Measurements from ENCODE around the gene ZNG1A.
"Not testable (repeated sequence)": the region's sequence is repeated elsewhere in the genome, so short reads cannot be mapped to it uniquely, and the experiment has no call there.

The ZNG1A gene

DNA sequence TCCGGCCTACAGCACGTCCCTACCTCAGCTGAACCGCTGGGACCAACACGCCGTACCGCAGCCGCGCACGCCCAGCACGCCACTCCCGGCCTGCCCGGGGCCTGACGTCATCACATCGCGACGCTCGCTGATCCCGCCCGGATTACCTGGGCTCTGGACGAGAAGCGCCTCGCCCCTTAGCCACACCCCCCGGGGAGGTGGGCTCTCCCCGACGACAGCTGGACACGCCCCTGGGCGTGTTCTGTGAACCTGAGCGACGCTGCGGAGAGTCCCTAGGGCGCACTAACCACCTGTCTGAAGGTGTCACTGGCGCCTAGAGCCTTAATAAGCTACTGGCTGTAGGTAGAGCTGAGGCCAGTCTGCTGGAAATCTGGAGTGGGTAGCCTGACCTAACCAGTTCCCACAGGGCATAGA lies at the start of gene ZNG1A:
ZNG1A (minus strand) TSS at position 87 of the 414 bp plus-strand sequence. CDS start 87 bp downstream, outside the sequence.
- DNase-seq, result peak; percentile 81 to 90

DNA sequence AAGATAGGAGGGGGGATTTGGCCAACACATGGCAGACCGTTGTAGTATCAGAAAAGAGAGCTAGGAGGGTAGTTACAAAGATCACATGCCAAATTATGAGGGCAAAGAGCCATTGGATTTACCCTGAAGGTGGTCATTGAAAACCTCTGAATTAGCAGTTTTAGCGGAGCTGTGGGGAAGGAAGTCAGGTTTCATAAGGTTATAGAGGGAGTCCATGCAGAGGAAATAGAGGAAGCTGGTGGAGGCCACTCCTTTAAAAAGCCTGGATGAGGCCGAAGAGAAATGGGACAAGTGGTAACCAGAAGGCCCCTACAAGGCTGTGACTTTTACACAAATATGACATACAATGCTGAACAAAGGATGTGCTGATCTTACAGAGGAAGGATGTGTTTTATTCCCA lies 49.0 kb upstream of the ZNG1A start:
- DNase-seq, result no peak

DNA sequence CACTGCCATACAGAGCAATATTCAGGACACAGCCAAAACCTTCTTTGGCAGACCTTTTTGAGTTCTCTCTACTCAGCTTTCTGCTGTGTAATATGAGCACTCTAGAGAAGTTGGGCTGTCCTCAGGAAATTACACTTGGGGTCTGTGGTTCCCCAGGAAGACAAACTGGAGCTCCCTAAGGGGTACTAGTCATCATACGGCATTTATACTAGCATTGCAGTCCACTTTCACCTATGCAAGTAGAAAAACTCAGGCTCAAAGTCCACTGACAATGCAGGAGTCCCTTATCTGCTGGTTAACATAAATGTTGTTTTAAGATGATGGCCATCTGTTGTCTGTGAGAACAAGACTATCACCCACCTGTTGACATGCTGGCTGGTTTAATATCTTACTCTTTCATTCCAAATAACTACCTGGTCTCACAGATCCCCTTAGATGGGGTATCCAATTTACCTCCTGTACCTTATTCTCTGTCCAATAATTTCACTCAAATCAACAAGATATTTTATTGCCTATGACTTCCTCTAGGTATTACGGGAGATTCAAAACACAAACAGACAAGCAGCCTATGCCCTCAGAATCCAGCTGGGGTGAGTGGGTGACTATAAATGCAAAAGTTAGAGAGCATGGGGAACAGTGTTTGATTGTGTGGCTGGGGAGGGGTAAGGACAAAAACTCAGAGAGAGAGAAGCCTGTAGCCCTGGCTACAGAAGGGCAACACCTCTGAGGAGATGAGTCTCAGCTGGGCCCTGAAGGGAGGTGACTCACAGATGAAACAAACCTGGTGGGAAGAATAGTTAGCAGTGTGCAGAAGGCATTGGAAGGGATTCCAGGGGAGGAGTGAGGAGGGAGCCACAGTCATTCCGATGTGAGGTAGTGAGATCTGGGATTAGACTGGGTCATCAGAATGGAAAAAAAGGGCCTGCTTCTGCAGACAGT lies 46.0 kb upstream of the ZNG1A start:
- DNase-seq, result no peak

DNA sequence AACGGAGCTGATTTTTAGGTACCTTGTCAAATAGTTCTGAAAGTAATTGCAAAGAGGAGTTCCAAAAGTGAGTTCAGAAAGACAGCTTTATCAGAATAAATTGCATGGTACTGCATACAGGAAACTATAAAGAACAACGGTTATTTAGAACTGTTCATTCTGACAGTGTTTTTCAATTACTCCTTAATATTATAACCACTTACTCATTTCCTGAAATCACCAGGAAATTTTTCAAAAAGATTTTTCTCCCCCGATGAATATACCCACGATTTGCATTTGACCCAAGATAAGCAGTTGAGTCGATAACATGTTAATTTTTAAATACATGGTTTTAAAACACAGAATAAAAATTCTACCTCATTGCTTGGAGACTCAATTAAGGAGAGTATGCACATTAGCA lies 45.2 kb upstream of the ZNG1A start:
- DNase-seq, result no peak

DNA sequence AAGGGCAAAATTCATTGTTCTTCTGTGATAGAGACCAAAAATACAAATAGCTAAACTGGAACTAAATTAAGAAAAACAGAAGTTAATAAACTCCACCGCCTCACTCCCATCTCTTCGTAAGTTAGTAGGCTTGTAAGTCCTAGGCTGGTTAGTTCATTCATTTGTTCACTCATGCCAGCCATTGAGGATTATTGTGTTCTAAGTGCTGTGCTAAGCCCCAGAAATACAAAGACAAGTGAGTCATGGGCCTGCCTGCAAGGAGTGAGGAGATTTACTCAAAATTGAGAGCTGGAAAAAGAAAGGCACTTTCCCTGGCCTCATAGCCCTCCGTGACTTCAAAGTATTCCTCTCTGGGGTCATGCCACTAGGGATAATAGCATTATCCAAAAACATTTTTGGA lies 44.3 kb upstream of the ZNG1A start:
- DNase-seq, result no peak

DNA sequence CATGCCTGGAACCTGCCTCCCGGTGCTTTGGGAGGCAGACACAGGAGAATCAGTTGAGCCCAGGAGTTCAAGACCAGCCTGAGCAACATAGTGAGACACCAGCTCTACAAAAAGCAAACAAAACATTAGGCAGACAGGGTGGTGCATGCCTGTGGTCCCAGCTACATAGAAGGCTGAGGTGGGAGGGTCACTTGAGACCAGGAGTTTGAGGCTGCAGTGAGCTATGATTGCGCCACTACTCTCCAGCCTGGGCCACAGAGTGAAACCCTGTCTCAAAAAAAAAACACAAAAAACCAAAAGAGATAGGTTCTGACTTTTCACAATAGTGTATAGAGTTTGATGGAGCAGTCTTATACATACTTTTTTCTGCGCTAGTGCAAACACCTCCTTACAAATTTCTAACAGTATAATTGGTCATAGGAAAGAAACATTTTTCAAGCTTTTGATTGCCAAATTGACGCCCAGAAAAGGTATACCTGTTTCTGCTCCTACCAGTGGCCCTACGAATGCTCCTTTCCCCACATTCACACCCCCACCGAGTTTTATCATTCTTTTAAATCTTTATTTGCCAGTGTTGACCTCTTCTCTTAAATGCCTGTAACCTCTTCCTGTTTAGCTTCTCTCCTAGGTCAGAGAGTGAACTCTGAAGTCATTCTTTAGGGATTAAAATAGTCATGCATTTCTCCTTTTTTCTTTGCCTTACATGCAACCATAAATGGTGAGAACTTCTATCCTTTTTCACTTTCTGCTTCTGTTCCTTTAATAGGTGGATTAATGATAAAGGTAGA lies 43.3 kb upstream of the ZNG1A start:
- no peak for DNase-seq

DNA sequence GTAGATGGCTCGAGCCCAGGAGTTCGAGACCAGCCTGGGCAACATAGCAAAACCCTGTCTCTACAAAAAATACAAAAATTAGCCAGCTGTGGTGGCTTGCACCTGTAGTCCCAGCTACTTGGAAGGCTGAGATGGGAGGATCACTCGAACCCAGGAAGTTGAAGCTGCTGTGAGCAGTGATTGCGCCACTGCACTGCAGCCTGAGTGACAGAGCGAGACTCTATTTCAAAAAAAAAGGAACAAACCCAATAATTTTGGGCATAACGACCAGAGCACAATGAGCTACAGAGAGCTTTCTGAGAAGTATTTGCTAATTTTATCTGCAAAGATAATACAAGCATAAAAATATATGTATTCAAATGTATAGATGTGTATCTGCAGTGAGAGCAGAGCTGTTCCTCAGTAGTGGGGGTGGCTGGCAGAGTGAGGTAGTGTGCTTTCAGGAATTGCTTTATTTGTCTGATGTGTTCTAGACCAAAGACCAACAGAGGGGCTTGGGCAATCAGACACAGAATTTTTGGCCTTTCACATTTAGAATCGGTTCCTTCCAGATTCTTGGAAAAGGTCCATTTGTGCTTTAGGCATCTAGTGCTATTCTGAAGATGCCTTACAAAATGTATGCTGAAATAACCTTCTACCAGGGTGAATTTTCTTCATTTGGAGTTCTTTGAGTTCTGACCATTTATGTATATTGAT lies 41.0 kb upstream of the ZNG1A start:
- no peak for DNase-seq

DNA sequence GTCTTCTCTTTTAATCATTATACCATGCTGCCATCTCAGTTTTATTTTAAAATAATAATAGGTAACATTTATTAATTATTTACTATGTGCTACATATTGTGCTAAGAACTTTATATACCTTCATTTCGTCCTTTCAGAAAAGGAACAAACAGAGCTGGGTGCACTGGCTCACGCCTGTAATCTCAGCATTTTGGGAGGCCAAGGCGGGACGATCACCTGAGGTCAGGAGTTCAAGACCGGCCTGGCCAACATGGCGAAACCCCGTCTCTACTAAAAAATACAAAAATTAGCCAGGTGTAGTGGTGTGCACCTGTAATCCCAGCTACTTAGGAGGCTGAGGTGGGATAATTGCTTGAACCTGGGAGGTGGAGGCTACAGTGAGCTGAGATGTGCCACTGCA lies 40.2 kb upstream of the ZNG1A start:
- not testable (repeated sequence) for DNase-seq

DNA sequence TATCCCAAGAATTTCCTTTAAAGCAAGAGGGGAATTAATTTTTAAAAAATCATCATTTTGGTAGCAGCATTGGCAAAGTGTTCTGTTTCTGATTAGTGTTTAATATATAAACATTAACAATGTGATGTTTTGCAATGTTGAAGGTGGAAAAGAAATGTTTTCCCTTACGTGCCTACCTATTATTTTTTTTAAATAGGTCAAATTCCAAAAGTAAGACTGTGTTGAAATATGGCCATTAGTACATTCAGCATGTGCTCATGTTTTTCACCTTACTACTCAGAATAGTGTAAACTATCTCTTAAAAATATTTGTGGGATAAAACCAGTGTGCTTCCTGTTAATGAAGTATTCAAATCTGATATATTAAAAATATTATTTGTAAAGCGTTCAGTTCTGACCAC lies 39.1 kb upstream of the ZNG1A start:
- no peak for DNase-seq

DNA sequence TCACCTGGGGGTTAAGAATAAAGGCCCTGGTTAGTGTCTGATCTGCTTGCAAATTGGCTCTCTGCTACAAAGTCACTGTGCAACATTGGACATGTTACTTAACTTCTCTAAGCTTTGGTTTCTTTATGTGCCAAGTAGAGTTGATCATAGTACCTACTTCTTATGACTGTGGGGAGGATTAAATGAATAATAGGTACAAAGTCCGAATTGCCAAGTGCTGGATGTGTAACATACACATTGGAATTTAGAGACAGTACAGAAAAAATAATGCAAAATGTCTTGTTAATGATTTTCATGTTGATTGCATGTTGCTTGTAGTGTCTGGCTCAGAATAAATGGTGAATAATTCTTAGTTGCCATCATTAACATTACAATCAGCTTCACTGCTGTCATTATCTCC lies 38.0 kb upstream of the ZNG1A start:
- no peak for DNase-seq

DNA sequence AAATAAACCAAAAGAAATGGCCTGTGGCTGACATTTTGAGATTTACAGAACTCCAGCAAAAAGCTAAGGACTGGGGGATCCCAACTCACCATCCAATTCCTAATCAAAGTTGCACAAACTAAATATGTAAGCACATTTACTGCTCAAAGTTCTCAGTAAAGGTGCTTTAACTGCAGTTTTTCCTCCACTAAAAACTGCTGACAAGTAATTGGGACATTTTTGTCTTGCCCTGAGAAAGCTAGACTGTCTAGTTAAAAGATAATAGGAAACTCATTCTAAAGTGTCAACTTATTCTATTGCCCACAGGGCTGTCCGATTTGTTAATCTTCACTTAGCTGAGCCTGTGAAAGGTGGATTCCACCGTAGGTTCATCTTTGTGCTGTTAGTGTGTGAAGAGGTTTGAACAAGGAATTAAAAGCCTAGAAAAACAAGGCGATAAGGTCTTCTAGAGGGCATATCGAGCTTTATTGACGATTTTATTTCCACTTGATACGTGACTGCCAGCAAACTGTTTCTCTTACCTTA lies 36.8 kb upstream of the ZNG1A start:
- DNase-seq, result no peak

DNA sequence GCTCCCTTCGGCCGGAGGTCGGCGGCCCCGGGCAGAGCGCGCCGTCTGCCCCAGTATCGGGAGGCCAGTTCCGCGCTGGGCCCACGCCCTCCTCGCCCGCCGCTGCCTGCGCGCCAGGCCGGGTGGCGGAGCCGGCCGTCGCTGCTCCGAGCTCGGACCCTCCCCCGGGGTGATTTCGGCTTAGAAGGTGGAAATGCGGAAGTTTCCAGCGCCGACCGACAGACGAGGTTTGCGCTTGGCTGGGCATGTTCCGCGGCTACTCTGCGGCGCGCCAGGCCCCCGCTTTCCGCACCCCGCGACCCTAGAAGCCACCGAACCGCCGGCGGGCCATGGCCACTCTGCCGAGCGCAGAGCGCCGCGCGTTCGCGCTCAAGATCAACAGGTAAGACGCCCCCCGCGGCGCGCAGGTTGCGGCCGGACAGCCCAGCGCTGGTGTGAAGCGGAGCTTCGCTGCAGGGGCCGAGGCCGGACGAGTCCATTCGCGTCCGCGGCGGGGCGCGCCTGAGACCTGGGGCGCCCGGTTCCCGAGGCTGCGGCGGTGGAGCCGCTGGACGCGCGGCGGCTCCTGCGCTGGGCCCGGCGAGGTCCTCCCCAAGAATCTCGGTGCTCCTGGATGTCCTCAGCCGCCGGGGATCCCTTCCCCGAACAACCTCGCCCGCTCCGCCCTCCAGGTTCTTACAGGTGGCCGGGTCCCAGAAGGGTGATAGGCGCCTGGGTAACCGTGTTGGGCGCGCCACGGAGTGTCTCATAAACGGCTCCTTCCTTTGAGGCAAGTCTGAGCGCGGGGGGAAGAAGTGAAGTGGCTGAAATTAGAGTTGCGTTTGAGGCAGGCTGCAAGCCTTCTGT lies 36.0 kb upstream of the ZNG1A start, which contains the start of gene DOCK8:
DOCK8 (plus strand) TSS at position 218 of the 846 bp plus-strand sequence; CDS start at position 330, 112 bp downstream.
- DNase-seq, result no peak

DNA sequence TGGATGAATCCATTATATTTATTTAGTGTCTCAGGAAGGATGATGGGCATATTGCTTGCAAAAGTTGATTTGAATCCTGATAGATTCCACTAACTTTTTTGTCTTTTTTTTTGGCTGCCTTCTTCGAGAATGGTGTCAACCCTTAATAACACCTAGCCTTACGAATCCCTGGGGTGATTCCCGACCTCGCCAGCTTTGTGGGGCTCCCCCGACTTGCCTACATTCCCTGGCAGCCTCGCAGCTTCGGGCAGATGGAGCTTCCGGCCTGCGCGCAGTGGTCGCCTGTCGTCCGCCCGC lies 35.4 kb upstream of the ZNG1A start:
- no peak for DNase-seq

DNA sequence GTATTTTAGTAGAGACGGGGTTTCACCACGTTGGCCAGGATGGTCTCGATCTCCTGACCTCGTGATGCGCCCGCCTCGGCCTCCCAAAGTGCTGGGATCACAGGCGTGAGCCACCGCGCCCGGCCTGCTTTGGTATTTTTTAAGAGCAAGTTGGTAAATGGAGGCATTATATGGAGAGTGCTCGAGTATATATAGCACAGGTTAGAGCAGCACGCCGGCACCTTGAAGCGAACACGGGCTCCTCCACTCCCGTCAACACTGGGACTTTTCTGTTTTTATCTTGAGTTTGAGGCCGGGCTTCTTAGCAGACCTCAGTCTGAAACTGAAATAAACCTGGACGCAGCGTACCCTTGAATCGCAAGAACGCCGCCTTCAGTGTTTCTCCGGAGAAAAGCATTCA lies 35.0 kb upstream of the ZNG1A start:
- DNase-seq, result not testable (repeated sequence)

DNA sequence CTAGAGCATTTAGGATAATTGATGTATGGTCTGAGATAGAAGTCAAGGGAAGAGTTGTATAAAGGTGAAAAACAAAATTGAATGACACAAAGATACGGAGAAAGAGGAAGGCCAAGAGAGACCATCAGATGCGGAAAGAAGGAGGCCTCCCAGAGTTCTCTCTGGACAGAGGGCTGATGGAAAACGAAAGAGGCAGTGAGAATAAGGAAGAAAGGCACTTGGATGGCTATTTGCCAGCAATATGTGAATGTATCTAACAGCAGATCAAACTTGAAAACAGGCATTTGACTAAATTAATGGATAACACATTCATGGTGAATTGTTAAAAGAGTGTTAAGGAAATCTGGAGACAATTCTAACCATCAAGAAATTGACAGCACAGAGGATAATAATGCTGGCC lies 33.4 kb upstream of the ZNG1A start:
- DNase-seq, result no peak

DNA sequence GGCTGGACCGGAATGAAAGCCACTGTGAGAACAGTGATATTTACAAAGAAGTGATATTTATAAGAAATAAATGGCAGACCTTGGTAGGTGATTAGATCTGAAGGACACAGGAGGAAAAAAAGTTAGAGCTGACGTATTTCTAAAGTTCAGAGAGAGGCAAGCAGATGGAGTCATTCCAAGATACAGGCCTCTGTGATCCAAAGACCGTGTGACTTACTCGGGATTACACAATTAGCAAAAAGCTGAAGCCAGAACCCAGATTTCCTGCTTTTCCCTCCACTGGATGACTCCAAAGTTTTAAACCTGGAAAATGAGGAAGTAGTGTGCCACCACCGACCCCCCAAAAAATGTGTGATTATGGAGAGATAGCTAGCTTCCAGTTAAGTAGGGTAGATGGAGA lies 32.7 kb upstream of the ZNG1A start:
- no peak for DNase-seq

DNA sequence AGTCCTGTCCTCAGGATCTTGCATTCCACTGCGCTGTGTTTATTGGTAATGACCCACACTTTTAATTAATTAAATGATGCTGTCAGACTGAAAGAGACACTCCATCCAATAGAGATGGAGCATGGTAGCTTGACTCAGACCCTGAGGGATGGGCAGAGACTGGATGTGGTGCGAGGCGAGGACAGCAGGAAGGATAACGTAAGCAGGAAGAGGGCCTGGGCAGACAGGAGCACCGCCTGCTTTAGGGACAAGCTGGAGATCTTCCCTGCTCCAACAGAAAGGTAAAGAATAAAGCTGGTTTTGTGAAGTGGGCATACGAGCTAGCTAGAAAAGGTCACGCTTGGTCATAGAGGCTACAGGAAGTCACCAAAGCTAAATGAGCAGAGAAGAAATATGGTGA lies 32.2 kb upstream of the ZNG1A start:
- DNase-seq, result no peak

DNA sequence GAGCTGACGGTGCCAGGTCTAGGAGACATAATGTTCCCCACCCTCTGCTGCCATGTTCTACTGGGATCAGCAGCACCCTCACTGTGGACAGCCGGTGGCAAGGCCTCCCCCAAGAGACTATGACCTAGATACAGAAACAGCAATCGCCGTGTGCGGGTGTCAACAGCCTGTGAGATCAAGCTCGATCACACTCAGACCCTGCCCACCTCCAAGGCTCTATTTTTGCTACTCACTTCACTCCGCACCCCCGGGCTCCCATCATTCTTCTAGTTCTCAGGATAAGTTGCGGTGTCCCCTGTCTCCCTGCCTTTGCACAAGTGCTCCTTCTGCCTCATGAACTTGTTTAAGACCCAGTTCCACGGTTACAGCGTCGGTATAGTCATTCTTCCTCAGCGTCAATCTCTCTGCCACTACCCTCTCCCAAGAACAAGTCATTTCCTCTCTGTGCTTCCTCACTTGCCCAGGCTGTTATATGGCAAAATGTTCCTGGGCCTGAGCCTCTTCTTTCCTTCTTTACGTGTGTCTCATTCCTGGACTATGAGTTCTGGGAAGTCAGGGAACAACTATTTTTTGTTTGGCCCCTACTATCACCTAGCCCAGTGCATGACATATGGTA lies 30.4 kb upstream of the ZNG1A start:
- no peak for DNase-seq

DNA sequence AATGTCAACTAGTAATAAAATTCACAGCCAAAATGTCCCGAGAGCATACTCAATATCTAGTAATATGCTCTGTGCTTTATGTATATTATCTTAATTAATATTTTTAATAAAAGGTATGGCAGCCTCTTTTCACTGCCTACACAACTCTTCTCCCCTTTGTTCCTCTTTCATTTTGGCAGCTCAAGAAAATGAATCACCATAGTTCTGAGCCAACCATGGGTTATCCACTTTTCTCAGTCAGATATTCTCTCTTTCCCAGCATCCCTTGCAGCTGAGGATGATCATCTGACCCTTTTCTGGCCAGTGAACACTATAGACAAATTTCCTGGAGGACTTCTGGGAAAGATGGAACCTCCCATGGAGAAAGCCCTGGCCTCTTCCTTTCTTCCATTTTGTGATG lies 27.6 kb upstream of the ZNG1A start:
- no peak for DNase-seq

DNA sequence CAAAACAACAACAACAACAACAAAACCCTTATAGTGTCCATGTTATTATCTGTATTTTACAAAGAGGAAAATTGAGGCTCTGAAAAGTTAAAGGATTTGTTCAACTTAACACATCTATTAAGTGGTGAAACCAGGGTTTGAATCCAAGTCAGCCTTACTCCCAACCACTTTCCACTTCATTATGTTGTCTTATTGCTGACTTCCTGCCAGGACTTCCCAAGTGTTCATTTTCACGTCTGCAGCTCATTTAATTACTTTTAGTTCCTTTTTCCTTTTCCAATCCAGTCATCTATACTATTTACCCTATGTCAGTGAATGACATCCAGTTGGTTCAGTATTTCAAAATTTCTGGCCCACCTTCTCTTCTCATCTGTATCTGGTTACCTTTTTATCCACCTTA lies 20.7 kb upstream of the ZNG1A start:
- DNase-seq, result not testable (repeated sequence)

DNA sequence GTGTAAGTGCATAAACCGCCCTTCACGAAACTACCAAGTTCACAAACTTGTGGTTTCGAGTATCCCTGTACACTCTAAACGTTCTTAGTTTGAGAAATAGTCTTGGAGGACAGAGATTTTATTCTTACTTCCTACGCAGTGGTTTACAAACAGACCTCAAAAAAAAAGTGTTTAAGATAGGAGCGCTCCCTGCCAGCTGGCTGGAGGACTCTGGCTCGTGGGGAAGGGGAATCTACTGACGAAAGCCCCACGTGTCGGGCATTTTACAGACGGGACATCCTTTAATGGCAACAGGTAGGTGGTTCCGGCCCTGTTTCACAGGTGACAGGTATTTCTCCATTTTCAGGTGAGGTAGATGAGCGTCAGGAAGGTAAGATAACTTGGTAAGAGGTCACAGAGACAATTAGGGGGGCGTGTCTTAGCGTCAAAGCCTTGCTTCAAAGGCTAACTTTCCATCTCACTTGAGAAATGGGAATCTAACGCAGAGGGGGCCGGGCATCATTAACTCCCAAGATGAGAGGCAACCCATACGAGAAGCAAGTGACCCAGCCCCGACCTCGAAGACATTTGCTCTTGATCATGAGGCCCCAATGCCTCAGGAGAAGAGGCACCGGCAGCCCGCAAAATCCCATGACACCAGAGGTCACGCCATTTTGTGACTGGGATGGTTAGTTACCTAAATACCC lies 573 bp downstream of the ZNG1A start:
- DNase-seq, result not testable (repeated sequence)
